SK-N-SH (cell line): ENCODE measurements around the gene TMCC2. TPM values are rescaled to one million over a fixed set of nuclear protein-coding genes. Genes with fewer than 3 reads are reported as not detected.
A peak's percentile ranks its signal among the peaks of the same experiment; 100 is the strongest.
"Not testable (repeated sequence)": the region's sequence is repeated elsewhere in the genome, so short reads cannot be mapped to it uniquely, and the experiment has no call there.

Experiments
- CTCF ChIA-PET: fragments of 300-600, 350-600 bp; formaldehyde crosslinking; extraction: SDS; loops from one replicate; lab custom pipeline; 2021; lab: Yijun Ruan, JAX
- POLR2A ChIA-PET: fragments of 350-600 bp; sonication (Branson Sonifier 250); formaldehyde crosslinking; extraction: SDS; loops from one replicate; lab custom pipeline; 2020; ENCODE audit warnings: antibody characterized with exemption, inconsistent platforms; lab: Yijun Ruan, JAX
- DNase-seq: peaks from one replicate; pipeline ENCODE4 v3.0.0; 2012
- H2AFZ ChIP-seq: fragments of 200-600 bp; sonication (generic); 2 replicates; pipeline ENCODE4 v1.8.1; 2016; ENCODE audit warnings: antibody characterized with exemption, mild to moderate bottlenecking, low read depth
- H3F3A ChIP-seq: fragments of 200-600 bp; sonication (generic); replicated peaks from 2 replicates; pipeline ENCODE3; 2016; ENCODE audit warnings: antibody characterized with exemption, mild to moderate bottlenecking; ENCODE audit not compliant: insufficient read depth
- H3K27ac ChIP-seq, 2 experiments: fragments of 200-500 bp in 1 of 2; fragments of 200-600 bp in 1 of 2; sonication (Bioruptor generic) in 1 of 2; sonication (generic), shearing (Covaris generic) in 1 of 2; 2 replicates each; pipeline versions ENCODE4 v1.5.1 to v1.6.1; 2014 to 2016; ENCODE audit warnings: low read depth in 2 of 2, inconsistent platforms in 1 of 2, low read length in 1 of 2, mild to moderate bottlenecking in 1 of 2, mixed read lengths in 1 of 2
- H3K27me3 ChIP-seq: fragments of 200-600 bp; sonication (generic), shearing (Covaris generic); 2 replicates; pipeline ENCODE4 v1.6.1; 2016; ENCODE audit warnings: mixed run types; ENCODE audit not compliant: insufficient read depth
- H3K36me3 ChIP-seq, 2 experiments: fragments of 200-500 bp in 1 of 2; fragments of 200-600 bp in 1 of 2; sonication (Bioruptor generic) in 1 of 2; sonication (generic) in 1 of 2; replicated peaks in 1 of 2; 2 replicates each; pipeline versions ENCODE3 to v1.5.1; 2014 to 2016; ENCODE audit warnings: low read length in 1 of 2, mild to moderate bottlenecking in 1 of 2; ENCODE audit not compliant: insufficient read depth in 2 of 2, control insufficient read depth in 1 of 2
- H3K4me1 ChIP-seq, 2 experiments: fragments of 200-500 bp in 1 of 2; fragments of 200-600 bp in 1 of 2; sonication (Bioruptor generic) in 1 of 2; sonication (generic), shearing (Covaris generic) in 1 of 2; 2 replicates each; pipeline versions ENCODE4 v1.5.1 to v1.6.1; 2014 to 2016; ENCODE audit warnings: low read depth in 1 of 2, low read length in 1 of 2, mixed run types in 1 of 2; ENCODE audit not compliant: insufficient read depth in 2 of 2, control insufficient read depth in 1 of 2
- H3K4me2 ChIP-seq: fragments of 200-600 bp; sonication (generic), shearing (Covaris generic); 2 replicates; pipeline ENCODE4 v1.6.1; 2017; ENCODE audit warnings: mixed run types
- H3K4me3 ChIP-seq, 2 experiments: fragments of 200-500 bp in 1 of 2; fragments of 200-600 bp in 1 of 2; sonication (Bioruptor generic) in 1 of 2; sonication (generic), shearing (Covaris generic) in 1 of 2; 2 replicates each; pipeline versions ENCODE4 v1.5.1 to v1.8.1; 2014 to 2016; ENCODE audit warnings: low read depth in 2 of 2, inconsistent platforms in 1 of 2, low read length in 1 of 2, mild to moderate bottlenecking in 1 of 2, mixed read lengths in 1 of 2, moderate library complexity in 1 of 2
- H3K79me2 ChIP-seq: fragments of 200-600 bp; sonication (generic); 2 replicates; pipeline ENCODE4 v1.8.1; 2017; ENCODE audit warnings: mild to moderate bottlenecking; ENCODE audit not compliant: insufficient read depth
- H3K9ac ChIP-seq: fragments of 200-600 bp; sonication (generic); 2 replicates; pipeline ENCODE4 v1.6.1; 2017; ENCODE audit warnings: mixed run types
- H3K9me2 ChIP-seq: fragments of 200-600 bp; sonication (generic); 2 replicates; pipeline ENCODE4 v1.6.1; 2017; ENCODE audit warnings: mixed run types
- H3K9me3 ChIP-seq: fragments of 200-600 bp; sonication (generic); 2 replicates; pipeline ENCODE4 v1.6.1; 2017; ENCODE audit warnings: mixed run types, mild to moderate bottlenecking, moderate library complexity
- H4K20me1 ChIP-seq: fragments of 200-600 bp; sonication (generic); 2 replicates; pipeline ENCODE4 v1.6.1; 2017; ENCODE audit warnings: mild to moderate bottlenecking, mixed run types; ENCODE audit not compliant: insufficient read depth
- CTCF ChIP-seq: fragments of 200-600 bp; sonication (generic); IDR thresholded peaks from 2 replicates; pipeline ENCODE4 v1.6.1; 2017; ENCODE audit warnings: antibody characterized with exemption, mild to moderate bottlenecking, moderate library complexity
- ELF1 ChIP-seq: IDR thresholded peaks from 2 replicates; pipeline ENCODE4 v1.4.0; 2012
- EP300 ChIP-seq, 2 experiments: IDR thresholded peaks; 2 replicates each; pipeline versions ENCODE4 v1.4.0 to v1.6.1; 2012; ENCODE audit warnings: borderline replicate concordance in 1 of 2, low read depth in 1 of 2, low read length in 1 of 2
- EZH2phosphoT487 ChIP-seq: fragments of 200-600 bp; sonication (generic); IDR thresholded peaks from 2 replicates; pipeline ENCODE4 v1.6.1; 2017; ENCODE audit warnings: low read depth, mixed run types, mild to moderate bottlenecking, antibody characterized with exemption, moderate library complexity, borderline replicate concordance
- GABPA ChIP-seq: IDR thresholded peaks from 2 replicates; pipeline ENCODE4 v1.4.0; 2012; ENCODE audit warnings: low read depth, mild to moderate bottlenecking
- GATA2 ChIP-seq: sonication (generic); formaldehyde crosslinking; IDR thresholded peaks from 2 replicates; pipeline ENCODE4 v1.5.0; 2020; ENCODE audit warnings: mild to moderate bottlenecking, missing genetic modification reagents
- IRF3 ChIP-seq: fragments of 150-350 bp; IDR thresholded peaks from 2 replicates; pipeline ENCODE4 v1.6.1; 2016; ENCODE audit warnings: mild to moderate bottlenecking, low read depth, low read length
- NFIC ChIP-seq: IDR thresholded peaks from 2 replicates; pipeline ENCODE4 v1.4.0; 2012; ENCODE audit warnings: borderline replicate concordance
- NRF1 ChIP-seq: IDR thresholded peaks from 2 replicates; pipeline ENCODE4 v1.6.1; 2012; ENCODE audit warnings: low read depth, mild to moderate bottlenecking, low read length
- PBX3 ChIP-seq: IDR thresholded peaks from 2 replicates; pipeline ENCODE4; 2012
- RCOR1 ChIP-seq: fragments of 150-350 bp; IDR thresholded peaks from 2 replicates; pipeline ENCODE4 v1.6.1; 2017; ENCODE audit warnings: antibody characterized with exemption, low read length
- SIN3A ChIP-seq: IDR thresholded peaks from 2 replicates; pipeline ENCODE4 v1.6.1; 2012; ENCODE audit warnings: low read depth, mild to moderate bottlenecking, low read length, moderate library complexity, borderline replicate concordance
- TCF12 ChIP-seq: IDR thresholded peaks from 2 replicates; pipeline ENCODE4 v1.4.0; 2012
- TEAD4 ChIP-seq: IDR thresholded peaks from 2 replicates; pipeline ENCODE4 v1.4.0; 2012; ENCODE audit warnings: mild to moderate bottlenecking, borderline replicate concordance; ENCODE audit not compliant: insufficient read depth
- USF1 ChIP-seq: IDR thresholded peaks from 2 replicates; pipeline ENCODE4 v1.4.0; 2012; ENCODE audit warnings: low read depth, borderline replicate concordance
- ZBTB33 ChIP-seq: IDR thresholded peaks from 2 replicates; pipeline ENCODE4 v1.4.0; 2012; ENCODE audit warnings: low read depth, borderline replicate concordance
- WGBS: methylation state at CpG from one replicate; pipeline ENCODE4 v1.1.6; 2017; ENCODE audit warnings: low lambda C conversion rate; 5-methylcytosine and 5-hydroxymethylcytosine counted together
- polyA plus RNA-seq, 3 experiments: library from polyadenylated mRNA; depleted of rRNA; stranded (reverse); fragments of >200 nt; gene quantifications; 2 replicates each; pipeline ENCODE4 v1.2.3, GENCODE V29; 2012

The TMCC2 gene
- polyA plus RNA-seq, 1 of the 3 experiments (the other 2 are of a cell fraction), result 6.0 TPM

- no peak for TF ChIP-seq PBX3
- no peak for TF ChIP-seq SIN3A
- no peak for TF ChIP-seq NFIC
Measured at GRCh38 chr1:205296154-205296553, 68.4 kb downstream of the TMCC2 start (continued).

- H3K4me2 ChIP-seq, result peak overlapping the region; percentile 57
- POLR2A ChIA-PET, H3K36me3 ChIP-seq, H3K27me3 ChIP-seq, H3K9me3 ChIP-seq, H2AFZ ChIP-seq, H3K4me3 ChIP-seq, H3K9me2 ChIP-seq, H4K20me1 ChIP-seq, DNase-seq, H3K79me2 ChIP-seq: not testable (repeated sequence)
- H3K4me1 ChIP-seq, result peaks cover 4 to 63% of the 10 kb centered on the region in 2 experiments; a peak in 3 of 4 replicates
- CTCF ChIA-PET, result interaction anchor here (1.3 to 46.8 kb wide), 4 partner anchors 26 to 37 kb away, joined by 4 to 1368 read pairs (median 5); no protein-coding TSS in a partner anchor
- WGBS, result 84% methylated on average over 5 of the region's 5 CpGs
- peak overlapping the region; percentile 54 to 97; a peak in 3 of 4 replicates for H3K27ac ChIP-seq
- H3K9ac ChIP-seq, result peak overlapping the region; percentile 68
- H3F3A ChIP-seq, result peaks cover 55% of the 10 kb centered on the region
Measured at GRCh38 chr1:205297546-205298177, 69.9 kb downstream of the TMCC2 start.

GRCh38 chr1:205298191-205298994 lies 70.6 kb downstream of the TMCC2 start:
- Histone ChIP-seq H3K79me2 (peaks cover 9% of the 10 kb centered on the region; the same call in 1 of the 2 replicates), H2AFZ (no peak overlapping the region; the same call in 1 of the 2 replicates), H3K4me1 (peaks cover 4 to 63% of the 10 kb centered on the region in 2 experiments; a peak in 3 of 4 replicates), H3K27ac (peak overlapping the region; percentile 54 to 97), H3K4me2 (peak overlapping the region; percentile 57), H3K36me3 (peaks cover 6% of the 10 kb centered on the region in 2 experiments), H3K9me2 (no peaks in the 10 kb centered on the region), H3K4me3 (no peak overlapping the region), H3F3A (peaks cover 55% of the 10 kb centered on the region), H3K9ac (peak overlapping the region; percentile 68), H4K20me1 (no peaks in the 10 kb centered on the region), H3K27me3 (no peaks in the 10 kb centered on the region), H3K9me3 (no peaks in the 10 kb centered on the region)
- WGBS, result 26% methylated on average over 9 of the region's 9 CpGs
- no peak for DNase-seq
- ChIA-PET POLR2A (no interaction called here), CTCF (interaction anchor here (1.3 to 46.8 kb wide), 4 partner anchors 26 to 56 kb away, joined by 4 to 1368 read pairs (median 5); no protein-coding TSS in a partner anchor)
- TF ChIP-seq EZH2phosphoT487 (no peak), ELF1 (peak; percentile 70), CTCF (no peak), EP300 (IDR thresholded peaks at IDR 0.05; ENCODE audit: borderline replicate concordance in 1 of 2, low read depth in 1 of 2, low read length in 1 of 2) (peak in 1 of 2 experiments; percentile 96; a peak in 2 of 4 replicates), TEAD4 (peak; percentile 98), GABPA (no peak), USF1 (no peak), TCF12 (peak; percentile 94), ZBTB33 (peak; percentile 49; the same call in 1 of the 2 replicates), IRF3 (no peak), RCOR1 (no peak), NRF1 (no peak), GATA2 (CRISPR knock-in tag) (no peak)
